Epidermal melanocyte (primary cell): ENCODE results near the gene TNS1.
A peak's percentile ranks its signal among the peaks of the same experiment; 100 is the strongest.

Experiments
- DNase-seq: peaks from one replicate; pipeline ENCODE4 v3.0.0; 2011; ENCODE audit warnings: low spot score; ENCODE audit not compliant: insufficient read length

The TNS1 gene

GRCh38 chr2:217913436-217913835, 89.4 kb downstream of the TNS1 start:
- DNase-seq = no peak

GRCh38 chr2:217912098-217913024, 90.4 kb downstream of the TNS1 start:
- no peak for DNase-seq

GRCh38 chr2:217911283-217912097, 91.3 kb downstream of the TNS1 start:
- DNase-seq = no peak

GRCh38 chr2:217910875-217911212, 92.0 kb downstream of the TNS1 start:
- no peak for DNase-seq

GRCh38 chr2:217909156-217909820, 93.5 kb downstream of the TNS1 start:
- no peak for DNase-seq

GRCh38 chr2:217908544-217908943, 94.3 kb downstream of the TNS1 start:
- DNase-seq = no peak

- DNase-seq = no peak
Observed at GRCh38 chr2:217907266-217907665, 95.5 kb downstream of the TNS1 start.

GRCh38 chr2:217906798-217907197, 96.0 kb downstream of the TNS1 start:
- no peak for DNase-seq

GRCh38 chr2:217905896-217906295, 96.9 kb downstream of the TNS1 start:
- no peak for DNase-seq

- DNase-seq = peak; percentile 90
Observed at GRCh38 chr2:217905395-217905794, 97.4 kb downstream of the TNS1 start.

- no peak for DNase-seq
Observed at GRCh38 chr2:217904614-217904965, 98.2 kb downstream of the TNS1 start.

- peak; percentile 50 for DNase-seq
Observed at GRCh38 chr2:217903859-217904613, 98.8 kb downstream of the TNS1 start.

GRCh38 chr2:217903142-217903858, 99.5 kb downstream of the TNS1 start:
- DNase-seq = no peak

- no peak for DNase-seq
Observed at GRCh38 chr2:217902379-217903141, 100.2 kb downstream of the TNS1 start.

GRCh38 chr2:217901835-217902378, 100.9 kb downstream of the TNS1 start:
- no peak for DNase-seq

GRCh38 chr2:217901400-217901799, 101.4 kb downstream of the TNS1 start:
- no peak for DNase-seq

GRCh38 chr2:217900780-217901360, 101.9 kb downstream of the TNS1 start:
- no peak for DNase-seq

GRCh38 chr2:217900010-217900779, 102.6 kb downstream of the TNS1 start:
- DNase-seq = no peak
